GM19099 (cell line): ENCODE measurements around the gene IL16.

Source experiments
- POLR2A ChIP-seq: IDR thresholded peaks from 3 replicates; pipeline ENCODE4 v1.6.1; 2011; ENCODE audit warnings: low read depth; ENCODE audit not compliant: insufficient read length; ENCODE audit errors: extremely low read depth

Gene IL16

DNA sequence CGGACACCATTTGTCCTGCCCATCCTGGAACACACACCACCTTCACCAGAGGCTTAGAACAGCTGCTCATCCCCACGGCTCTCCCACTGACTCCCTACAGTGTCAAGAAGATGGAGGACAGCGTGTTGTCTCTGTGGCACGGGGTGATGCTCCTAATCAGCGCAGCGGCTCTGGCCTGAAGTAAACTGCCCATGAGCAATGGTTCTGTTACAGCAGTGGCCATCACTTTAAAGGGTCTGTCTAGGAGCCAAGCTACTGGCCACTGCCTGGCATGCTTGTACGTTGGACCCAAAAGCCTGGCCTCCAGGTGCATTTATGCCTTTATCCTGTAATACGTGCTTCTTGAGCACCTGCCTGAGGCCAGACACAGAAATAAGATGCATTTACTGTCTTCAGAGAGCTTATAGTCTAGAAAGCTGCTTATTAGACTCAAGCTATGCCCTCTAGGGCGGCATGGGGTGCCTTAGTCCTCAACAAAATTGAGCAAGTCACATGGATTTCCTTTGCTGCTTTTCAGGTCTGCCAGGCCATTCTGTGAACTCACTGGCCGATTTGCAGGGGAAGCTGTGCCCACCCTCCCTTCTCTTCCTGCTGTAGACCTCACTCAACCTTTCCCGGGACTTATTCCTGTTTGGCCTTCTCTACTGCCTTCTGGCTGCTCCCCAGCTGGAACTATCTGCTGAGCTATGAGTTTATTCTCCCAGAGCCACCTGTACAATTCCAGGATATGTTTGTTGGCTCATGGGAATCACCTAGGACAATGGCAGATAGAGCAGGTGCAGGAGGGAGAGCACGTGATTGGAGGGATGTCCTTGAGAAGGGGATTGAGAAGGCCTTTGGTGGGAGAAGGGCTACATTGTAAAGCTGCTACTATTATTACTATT, 75.3 kb downstream of the IL16 start:
- TF ChIP-seq POLR2A, result no peak

DNA sequence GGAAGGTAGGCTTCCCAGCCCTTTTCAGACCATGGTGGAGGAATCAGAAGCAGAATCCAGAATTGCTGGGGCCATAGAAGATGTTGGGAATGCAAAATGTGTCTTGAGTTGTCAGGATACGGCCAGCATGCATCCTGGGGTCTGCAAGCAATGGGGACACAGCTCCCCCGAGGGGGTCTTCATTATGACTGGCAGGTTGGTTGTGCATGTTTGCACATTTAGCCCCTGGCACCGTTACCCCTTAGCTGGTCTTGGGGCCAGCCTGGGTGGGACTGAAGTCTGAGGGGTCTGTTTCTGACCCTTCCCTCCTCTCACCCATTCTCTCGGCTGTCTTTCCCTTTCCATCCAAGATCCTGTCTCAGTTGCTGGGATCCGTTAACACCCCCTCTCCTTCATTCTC, 76.5 kb downstream of the IL16 start:
- TF ChIP-seq POLR2A, result no peak

DNA sequence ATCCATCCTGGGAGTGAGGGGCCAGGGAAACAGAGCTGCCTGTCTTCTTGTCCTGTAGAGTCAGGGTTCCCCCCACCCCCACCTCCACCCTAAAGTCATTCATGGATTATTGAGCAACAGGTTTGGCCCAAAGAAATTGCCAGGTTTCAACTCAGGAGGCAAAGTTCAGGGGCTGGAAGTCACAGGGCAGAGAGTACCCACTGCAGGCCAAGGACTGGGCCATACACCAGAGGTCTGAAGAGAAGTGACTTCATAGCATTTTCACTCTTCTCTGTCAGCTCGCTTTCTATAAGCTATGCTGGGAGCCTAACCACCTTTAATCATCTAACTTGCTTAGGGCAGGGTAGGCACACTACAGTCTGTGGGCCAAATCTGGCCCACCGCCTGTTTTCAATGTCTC, 77.2 kb downstream of the IL16 start:
- no peak for TF ChIP-seq POLR2A

DNA sequence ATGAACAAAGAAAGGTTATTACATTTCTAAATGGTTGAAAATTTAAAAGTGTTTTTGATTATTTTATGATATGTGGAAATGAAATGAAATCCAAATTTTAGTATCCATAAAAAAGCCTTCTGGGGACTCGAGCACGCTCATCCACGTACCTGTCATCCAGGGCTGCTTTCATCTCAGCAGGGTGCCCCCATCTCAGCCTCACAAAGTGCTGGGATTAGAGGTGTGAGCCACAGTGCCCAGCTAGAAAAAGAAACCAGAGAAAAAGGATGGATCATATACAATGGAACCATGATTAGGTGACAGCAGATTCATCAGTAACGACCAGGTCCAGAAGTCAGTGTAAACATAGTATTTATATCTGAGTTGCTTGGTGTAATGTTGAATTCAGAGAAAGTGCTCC, 77.6 kb downstream of the IL16 start:
- TF ChIP-seq POLR2A, result no peak

DNA sequence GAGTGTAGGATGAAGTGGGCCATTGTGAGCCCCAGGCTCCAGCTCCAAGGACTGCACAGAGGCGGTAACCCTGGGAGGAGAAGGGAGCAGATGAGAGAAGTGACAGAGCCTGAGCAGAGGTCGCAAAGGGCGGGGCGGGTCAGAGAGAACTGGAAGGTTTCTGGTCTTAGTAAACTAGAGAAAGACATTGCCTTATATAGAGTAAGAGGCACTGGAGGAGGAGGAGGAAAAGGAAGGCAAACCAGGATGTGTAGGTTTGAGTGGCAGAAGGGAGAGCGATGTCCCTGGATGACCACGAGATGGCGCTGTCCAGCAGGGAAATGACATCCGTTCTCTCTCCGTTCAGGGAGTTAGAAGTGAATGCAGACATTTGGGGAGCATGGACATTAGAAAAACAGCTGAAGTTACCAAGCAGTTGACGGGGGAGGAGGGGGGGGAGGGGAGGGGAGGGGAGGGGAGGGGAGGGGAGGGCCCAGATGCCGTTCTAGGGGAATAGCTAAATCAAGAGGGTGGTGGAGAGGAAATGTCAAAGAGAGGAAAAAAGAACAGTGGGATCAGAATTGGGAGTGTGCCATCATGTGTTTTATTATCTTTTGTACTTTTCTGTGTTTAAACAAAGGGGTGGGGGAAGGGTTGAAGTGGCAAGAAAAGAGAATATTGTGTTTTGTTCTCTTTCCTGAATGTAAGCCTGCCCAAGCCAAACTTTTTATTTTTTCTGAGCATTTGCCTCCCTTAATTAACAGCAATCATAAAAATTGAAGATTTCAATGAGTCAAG, 78.4 kb downstream of the IL16 start:
- no peak for TF ChIP-seq POLR2A

DNA sequence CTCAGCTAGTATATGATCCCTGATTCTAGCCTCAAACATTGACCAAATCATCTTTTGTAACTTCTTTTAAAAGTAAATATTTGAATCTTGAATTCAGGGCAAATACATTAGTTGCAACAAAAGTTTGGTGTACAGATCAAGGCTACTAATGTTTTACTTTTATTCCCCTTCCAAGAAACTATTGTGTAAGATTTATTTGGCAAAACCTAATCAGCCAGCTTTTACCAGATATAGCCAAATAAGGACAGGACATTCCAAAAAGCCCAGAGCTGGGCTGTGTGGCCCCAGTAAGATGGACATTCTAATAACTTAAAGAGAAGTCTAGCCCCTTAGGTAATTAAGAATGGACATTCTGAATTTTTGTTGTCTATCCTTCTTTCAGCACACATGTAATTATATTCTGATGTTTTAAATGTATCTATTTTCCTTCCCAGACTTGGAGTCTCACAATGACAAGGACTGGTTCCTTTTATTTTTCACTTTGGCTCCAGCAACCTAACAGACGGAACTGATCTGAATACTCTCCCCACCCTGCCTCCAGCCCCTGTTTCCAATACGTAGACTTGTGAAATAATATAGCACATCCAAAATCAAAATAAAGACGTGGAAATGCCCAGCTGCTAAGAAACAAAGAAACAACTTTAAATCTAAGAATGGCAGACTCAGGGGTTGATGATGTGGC, 79.2 kb downstream of the IL16 start:
- no peak for TF ChIP-seq POLR2A

DNA sequence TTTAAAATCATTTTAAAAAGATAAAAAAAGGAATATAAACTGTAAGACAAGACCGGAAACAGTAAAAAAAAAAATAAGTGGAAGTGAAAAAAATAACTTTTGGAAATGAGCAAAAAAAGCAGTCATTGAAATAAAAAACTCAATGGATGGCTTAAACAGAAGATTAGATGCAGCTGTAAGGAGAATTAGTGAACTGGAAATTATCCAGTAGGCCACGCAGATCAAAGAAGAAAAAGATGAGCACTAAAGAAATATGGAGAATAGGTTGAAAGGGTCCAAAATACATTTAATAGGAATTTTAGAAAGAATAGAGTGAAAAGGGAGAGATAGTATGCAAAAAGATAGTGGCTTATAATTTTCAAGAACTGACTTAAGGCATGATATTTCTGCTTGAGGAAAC, 80.3 kb downstream of the IL16 start:
- no peak for TF ChIP-seq POLR2A

DNA sequence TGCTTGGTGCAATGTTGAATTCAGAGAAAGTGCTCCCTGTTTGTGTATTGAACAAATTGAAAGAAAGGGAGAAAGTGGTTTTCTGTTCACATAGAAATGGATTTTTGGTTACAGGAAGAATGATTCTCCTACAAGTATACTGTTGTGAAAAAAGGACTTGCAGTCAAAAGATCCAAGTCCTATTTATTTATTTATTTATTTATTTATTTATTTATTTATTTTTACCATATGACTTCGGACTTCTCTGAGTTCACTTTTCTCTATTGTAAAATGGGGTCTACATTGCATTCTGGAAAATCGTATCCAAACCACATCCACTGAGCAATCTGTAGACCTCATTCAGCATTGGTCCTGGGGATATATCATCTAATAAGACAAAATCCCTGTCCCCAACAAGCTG, 81.2 kb downstream of the IL16 start:
- TF ChIP-seq POLR2A, result no peak

DNA sequence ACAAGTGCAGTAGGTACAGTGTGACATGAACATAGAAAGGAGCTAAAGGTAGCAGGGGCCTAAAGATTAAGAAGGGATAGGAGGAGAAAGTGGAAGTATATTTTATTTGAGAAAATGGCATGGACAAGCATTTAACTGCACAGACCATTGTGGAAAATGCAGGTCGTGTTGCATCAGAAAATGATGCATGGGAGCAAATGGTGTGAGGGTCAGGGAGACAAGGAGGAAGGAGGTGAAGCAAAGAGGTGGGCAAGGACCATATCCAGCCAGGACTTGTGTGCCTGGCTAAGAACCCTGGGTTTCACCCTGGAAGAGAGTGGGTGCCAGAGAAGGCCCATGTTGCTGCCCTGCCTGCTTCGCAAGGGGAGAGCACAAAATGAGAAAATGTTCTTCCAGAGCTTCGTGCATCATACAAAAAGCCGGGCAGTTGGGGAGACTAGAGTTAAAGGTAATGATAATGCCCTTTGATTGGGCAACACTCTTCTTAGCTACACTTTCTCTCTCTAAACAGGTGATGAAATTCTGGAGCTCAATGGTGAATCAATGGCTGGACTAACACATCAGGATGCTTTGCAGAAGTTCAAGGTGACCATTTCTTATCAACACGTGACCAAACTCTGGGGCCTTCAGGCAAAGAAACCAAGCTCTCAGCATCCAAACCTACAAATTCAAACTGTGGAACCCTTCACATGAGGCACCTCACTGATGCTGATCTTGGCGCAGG, 81.8 kb downstream of the IL16 start:
- no peak for TF ChIP-seq POLR2A

DNA sequence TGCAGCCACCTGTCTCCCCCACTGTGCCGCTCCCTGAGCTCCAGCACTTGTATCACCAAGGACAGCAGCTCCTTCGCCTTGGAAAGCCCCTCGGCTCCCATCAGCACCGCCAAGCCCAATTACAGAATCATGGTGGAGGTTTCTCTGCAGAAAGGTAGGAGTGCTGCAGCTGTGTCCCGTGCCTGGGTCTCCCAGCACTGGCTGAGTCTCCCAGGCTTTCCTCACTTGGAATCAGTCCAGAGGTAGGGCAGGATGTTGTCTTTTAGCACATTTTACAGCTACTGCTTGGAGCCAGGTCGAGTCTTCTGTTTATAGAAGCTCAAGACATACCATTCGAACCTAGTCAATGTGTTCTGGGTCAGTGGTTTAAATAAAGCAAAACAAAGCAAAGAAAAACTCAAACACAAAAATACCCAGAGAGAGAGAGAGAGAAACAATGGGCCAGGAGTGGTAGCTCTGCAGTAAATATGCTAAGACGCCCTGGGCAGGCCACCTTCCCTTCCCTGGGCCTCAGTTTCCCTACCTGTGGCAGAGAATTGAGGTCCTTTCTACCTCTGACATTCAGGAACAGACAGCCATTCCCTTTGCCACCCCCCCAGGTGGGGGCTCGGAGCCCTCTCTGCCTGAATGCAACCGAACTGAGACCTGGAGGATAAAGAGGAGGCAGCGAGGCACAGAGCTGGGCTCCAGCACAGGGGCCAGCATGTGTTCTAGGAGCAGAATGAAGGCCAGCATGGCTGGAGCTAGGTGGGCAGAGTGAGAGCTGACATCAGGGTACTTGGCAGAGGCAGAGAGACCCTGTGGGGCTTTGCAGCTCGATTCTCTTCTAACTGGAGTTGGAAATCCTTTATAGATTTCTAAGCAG, 83.2 kb downstream of the IL16 start:
- TF ChIP-seq POLR2A, result no peak

DNA sequence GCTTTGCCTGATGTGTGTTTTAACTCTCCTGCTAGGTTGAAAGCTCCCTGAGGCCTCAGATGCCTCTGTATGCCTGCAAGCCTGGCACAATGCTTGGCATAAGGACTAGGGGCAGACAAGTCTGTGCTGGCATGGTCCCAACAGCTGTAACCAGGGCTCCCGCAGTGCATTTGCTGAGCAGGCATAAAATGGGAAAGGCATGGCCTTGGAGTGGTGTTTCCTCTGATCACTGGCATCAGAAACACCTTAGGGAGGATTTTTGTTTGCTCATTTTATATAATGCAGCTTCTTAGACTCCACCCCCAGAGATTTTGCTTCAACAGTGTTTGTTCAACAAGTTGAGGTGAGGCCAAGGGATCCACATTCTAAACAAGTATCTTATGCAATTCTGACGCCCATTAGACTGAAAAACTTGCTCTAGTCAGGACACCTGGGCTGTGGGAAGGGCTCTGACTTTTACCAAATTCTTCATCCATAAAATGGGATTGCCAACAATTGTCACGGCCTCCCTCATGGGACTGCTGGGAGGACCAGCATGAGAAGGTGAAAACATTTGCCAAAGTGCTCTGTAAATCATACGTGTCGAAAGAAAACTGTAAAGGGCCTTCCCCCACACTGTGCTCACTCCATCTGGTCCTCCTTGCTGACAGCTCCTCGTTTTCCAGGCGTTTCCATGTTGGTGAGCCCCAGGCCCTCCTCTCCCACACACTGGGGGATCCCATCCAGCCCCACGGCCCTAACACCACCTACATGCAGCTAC, 84.2 kb downstream of the IL16 start:
- TF ChIP-seq POLR2A, result no peak

DNA sequence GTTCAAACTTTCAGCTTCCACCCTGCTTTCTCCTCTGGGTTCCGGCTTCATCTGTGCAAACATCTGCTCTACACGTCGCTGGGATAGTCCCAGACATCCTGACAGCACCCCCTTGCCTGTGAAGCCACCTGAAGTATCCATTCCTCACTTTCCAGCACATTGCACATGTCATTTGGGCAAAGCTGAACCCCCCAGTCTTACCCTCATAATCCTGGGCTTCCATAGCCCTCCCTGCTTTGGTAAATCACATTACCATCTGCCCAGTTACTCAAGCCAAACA, 84.7 kb downstream of the IL16 start:
- no peak for TF ChIP-seq POLR2A

DNA sequence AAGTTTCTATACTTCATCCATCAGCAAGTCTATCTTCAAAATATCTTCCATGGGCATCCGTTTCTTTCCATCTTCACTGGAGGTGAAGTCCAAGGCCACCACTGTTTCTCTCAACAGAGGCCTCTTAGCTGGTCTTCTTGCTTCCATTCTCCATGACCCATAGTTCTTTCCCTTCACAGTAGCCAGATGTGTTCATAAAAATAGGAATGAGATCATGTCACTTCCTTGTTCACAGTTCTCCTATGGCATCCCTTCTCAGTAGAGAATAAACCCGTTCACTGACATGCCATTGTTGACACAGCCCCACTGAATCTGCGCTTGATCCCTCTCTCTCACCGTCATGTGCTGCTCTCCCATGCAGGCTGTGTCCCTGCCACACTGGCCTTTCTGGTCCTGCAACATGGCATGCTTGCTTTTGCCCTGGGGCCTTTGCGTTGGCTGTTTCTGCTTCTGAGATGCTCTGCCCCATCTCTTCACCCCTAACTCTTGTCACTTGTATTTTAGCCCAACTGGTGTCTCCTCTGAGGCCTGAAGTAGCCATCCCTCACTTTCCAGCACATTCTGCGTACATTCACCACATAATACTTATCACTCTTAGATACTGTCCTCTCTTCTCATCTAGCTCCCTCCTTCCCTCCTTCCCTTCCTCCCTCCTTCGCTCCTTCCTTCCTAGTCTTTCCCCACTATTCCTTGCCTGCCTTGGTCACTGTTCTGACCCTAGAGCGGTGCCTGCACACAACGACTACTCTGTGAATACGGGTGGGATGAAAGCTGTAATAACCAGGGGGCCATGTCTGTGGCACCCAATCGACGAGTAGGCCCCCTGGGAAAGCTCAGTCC, 85.3 kb downstream of the IL16 start:
- TF ChIP-seq POLR2A, result no peak

DNA sequence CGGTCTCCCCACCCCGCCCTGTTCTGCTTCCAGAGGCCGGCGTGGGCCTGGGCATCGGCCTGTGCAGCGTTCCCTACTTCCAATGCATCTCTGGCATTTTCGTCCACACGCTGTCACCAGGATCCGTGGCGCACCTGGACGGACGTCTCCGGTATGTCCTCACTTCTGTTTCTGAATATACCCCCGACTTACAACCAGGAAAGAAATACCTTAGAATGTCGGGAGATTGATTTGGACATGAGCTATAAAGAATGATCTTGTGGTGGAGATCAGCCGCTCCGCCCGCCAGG, 85.9 kb downstream of the IL16 start:
- TF ChIP-seq POLR2A, result no peak

DNA sequence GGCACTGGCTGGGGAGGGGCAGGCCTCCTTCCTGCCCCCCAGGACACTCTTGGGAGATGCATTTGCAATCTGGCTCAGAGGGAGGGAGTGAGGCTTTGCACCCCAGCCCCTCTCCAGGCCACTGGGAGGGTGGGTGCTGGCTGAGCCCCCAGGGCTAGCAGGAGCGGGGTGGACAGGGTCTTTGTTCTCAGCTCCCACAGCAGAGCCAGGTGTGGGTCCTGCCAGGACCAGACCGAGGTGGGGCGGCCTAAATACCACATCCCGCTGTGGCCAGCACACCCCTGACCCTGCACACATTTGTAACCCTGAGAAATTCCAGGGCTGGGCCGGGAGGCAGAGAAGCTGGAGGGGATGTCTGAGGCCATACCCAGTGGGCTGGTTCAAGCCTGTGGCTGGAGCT, 86.2 kb downstream of the IL16 start:
- no peak for TF ChIP-seq POLR2A
